HepG2 (cell line): ENCODE data around the gene SKP1. TPM values are rescaled to one million over a fixed set of nuclear protein-coding genes. Genes with fewer than 3 reads are reported as not detected.

ENCODE experiments used
- ATF6 ChIP-seq: sonication (generic); formaldehyde crosslinking; conservative IDR thresholded peaks from 2 replicates; pipeline ENCODE4 v1.4.0; 2020; ENCODE audit warnings: missing genetic modification reagents
- GZF1 ChIP-seq: sonication (generic); formaldehyde crosslinking; IDR thresholded peaks from 2 replicates; pipeline ENCODE4 v1.5.1; 2020; ENCODE audit warnings: mild to moderate bottlenecking, missing genetic modification reagents
- HMG20B ChIP-seq: conservative IDR thresholded peaks from 2 replicates; pipeline ENCODE4 v1.6.1; 2016; ENCODE audit warnings: missing genetic modification reagents, missing compliant biosample characterization
- KAT2B ChIP-seq: fragments of 150-350 bp; IDR thresholded peaks from 2 replicates; pipeline ENCODE4 v1.6.1; 2014; ENCODE audit warnings: low read depth, low read length, borderline replicate concordance
- KDM4B ChIP-seq: sonication (generic); formaldehyde crosslinking; IDR thresholded peaks from 2 replicates; pipeline ENCODE4 v1.4.0; 2020; ENCODE audit warnings: missing genetic modification reagents
- KDM6A ChIP-seq: IDR thresholded peaks from 2 replicates; pipeline ENCODE4 v1.6.1; 2016; ENCODE audit warnings: low read depth
- KLF16 ChIP-seq, 2 experiments: sonication (generic) in 1 of 2; formaldehyde crosslinking in 1 of 2; IDR thresholded peaks; 2 replicates each; pipeline versions ENCODE4 v1.6.1 to v1.8.0; 2016 to 2023; ENCODE audit warnings: missing genetic modification reagents in 2 of 2, missing compliant biosample characterization in 1 of 2
- PCBP2 ChIP-seq: fragments of 200-400 bp; formaldehyde crosslinking; optimal IDR thresholded peaks from 2 replicates; pipeline ENCODE3; 2018; ENCODE audit warnings: low read length, low read depth; ENCODE audit not compliant: poor library complexity, severe bottlenecking
- THAP7 ChIP-seq: sonication (generic); formaldehyde crosslinking; IDR thresholded peaks from 2 replicates; pipeline ENCODE4 v1.8.1; 2023; ENCODE audit warnings: mild to moderate bottlenecking, missing genetic modification reagents
- THRA ChIP-seq: sonication (generic); formaldehyde crosslinking; IDR thresholded peaks from 2 replicates; pipeline ENCODE4 v1.4.0; 2020; ENCODE audit warnings: missing genetic modification reagents, borderline replicate concordance
- TRAFD1 ChIP-seq: sonication (generic); formaldehyde crosslinking; IDR thresholded peaks from 2 replicates; pipeline ENCODE4 v1.5.1; 2020; ENCODE audit warnings: missing genetic modification reagents, mild to moderate bottlenecking, borderline replicate concordance
- ZNF414 ChIP-seq: sonication (generic); formaldehyde crosslinking; IDR thresholded peaks from 2 replicates; pipeline ENCODE4 v1.5.0; 2020; ENCODE audit warnings: missing genetic modification reagents
- ZNF563 ChIP-seq: sonication (generic); formaldehyde crosslinking; IDR thresholded peaks from 2 replicates; pipeline ENCODE4 v1.8.0; 2022; ENCODE audit warnings: mild to moderate bottlenecking, moderate library complexity, missing genetic modification reagents
- ZNF570 ChIP-seq: sonication (generic); formaldehyde crosslinking; IDR thresholded peaks from 2 replicates; pipeline ENCODE4 v1.4.0; 2020; ENCODE audit warnings: mild to moderate bottlenecking, missing genetic modification reagents, borderline replicate concordance
- ZNF737 ChIP-seq: sonication (generic); formaldehyde crosslinking; IDR thresholded peaks from 2 replicates; pipeline ENCODE4 v1.5.0; 2020; ENCODE audit warnings: missing genetic modification reagents, mild to moderate bottlenecking, borderline replicate concordance
- ZNF781 ChIP-seq: sonication (generic); formaldehyde crosslinking; IDR thresholded peaks from 2 replicates; pipeline ENCODE4 v1.5.1; 2020; ENCODE audit warnings: borderline replicate concordance, mild to moderate bottlenecking, missing genetic modification reagents; ENCODE audit errors: not compliant biosample characterization
- ZSCAN25 ChIP-seq: sonication (generic); formaldehyde crosslinking; IDR thresholded peaks from 2 replicates; pipeline ENCODE4 v1.8.0; 2022; ENCODE audit warnings: mild to moderate bottlenecking, missing genetic modification reagents
- polyA plus RNA-seq, 8 experiments: library from polyadenylated mRNA; depleted of rRNA in 3 of 8; stranded (reverse) in 7 of 8; unstranded in 1 of 8; fragments of >200 nt; fragmentation: Illumina TruSeq in 4 of 8; extraction: Trizol in 4 of 8; gene quantifications; 2 replicates each; pipeline versions ENCODE4 v1.2.1 to v1.2.3, GENCODE V29; 2011 to 2016; ENCODE audit warnings: low read depth in 4 of 8, missing spikeins in 1 of 8, mixed read lengths in 1 of 8; ENCODE audit not compliant: insufficient read depth in 1 of 8
- total RNA-seq, 5 experiments: library from RNA; depleted of rRNA; stranded (reverse); fragments of >200 nt; fragmentation: Illumina TruSeq; extraction: Trizol; gene quantifications; 2 replicates each; pipeline ENCODE4 v1.2.3, GENCODE V29; 2016; ENCODE audit warnings: low read depth in 1 of 5
- TF ChIP-seq, protein P1 (sequence below): sonication (generic); formaldehyde crosslinking; conservative IDR thresholded peaks from 2 replicates; pipeline ENCODE4 v1.8.0; 2022; ENCODE audit warnings: mild to moderate bottlenecking, moderate library complexity, missing genetic modification reagents

SKP1 gene
- total and polyA plus RNA-seq, 2 of the 13 experiments (the other 11 are each of a cell fraction or from before 2014, with no cell fraction given), result 134 to 340 TPM

DNA sequence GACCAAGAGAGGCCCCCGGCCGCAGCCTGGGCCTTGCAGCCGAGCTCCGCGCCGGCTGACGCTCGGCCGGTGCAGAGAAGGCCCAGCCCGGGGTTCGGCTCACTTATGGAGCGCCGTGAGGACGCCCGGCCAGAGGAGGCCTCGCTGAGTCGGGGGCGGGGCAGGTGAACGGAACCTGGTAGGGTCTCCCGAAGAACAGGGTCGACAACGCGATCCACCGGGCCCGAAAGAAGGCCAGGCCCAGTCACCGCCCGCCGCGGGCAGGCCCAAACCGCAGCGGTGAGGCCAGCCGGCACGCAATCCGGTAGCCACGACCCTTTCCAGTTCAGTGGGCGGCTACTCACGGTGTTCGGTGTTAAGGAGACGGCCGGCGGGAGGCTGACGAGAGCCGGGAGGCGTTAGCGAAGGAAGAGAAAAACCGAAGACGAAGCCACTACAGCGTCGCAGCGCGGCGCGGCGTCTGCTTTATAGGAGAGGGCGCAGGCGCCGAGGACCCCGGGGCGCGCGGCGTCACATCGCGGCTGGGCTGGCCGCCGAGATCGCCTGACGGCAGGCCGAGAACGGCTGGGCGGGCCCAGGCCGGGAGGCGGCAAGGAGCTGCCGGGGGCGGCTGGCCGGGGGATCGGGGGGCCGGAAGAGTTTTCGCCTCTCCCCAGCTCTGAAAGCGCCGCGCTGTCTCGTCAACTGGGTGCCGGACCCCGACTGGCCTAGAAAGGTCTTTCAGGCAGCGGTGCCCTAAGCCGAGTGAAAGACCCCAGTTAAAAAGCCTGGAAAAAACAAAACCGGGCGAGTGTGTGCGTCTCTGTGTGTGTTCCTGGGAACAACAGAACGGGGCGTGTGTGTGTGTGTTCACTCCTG, at the start of gene SKP1 (continued):
- TF ChIP-seq ZNF570 (CRISPR knock-in tag) (no peak), ZNF563 (CRISPR knock-in tag) (peak; percentile 85; the same call in 1 of the 2 replicates), TRAFD1 (CRISPR knock-in tag) (no peak), KAT2B (no peak), ZNF737 (0 out of 2 replicates have a peak, but pooled peaks have one; percentile 72), ZNF781 (CRISPR knock-in tag) (peak; percentile 92), ATF6 (CRISPR knock-in tag) (no peak), ZNF414 (peak; percentile 57; the same call in 1 of the 2 replicates), THAP7 (CRISPR knock-in tag) (no peak), GZF1 (CRISPR knock-in tag) (peak; percentile 82; the same call in 1 of the 2 replicates), ZSCAN25 (CRISPR knock-in tag) (0 out of 2 replicates have a peak, but pooled peaks have one; percentile 40), KDM6A (CRISPR knock-in tag) (no peak), THRA (CRISPR knock-in tag) (peak; percentile 62), KLF16 (CRISPR knock-in tag; IDR thresholded peaks at IDR 0.05) (peak in 1 of 2 experiments; percentile 90; a peak in 2 of 4 replicates), KDM4B (CRISPR knock-in tag) (peak; percentile 64; the same call in 1 of the 2 replicates), PCBP2 (no peak), HMG20B (CRISPR knock-in tag) (no peak)
- TF ChIP-seq, protein P1, sequence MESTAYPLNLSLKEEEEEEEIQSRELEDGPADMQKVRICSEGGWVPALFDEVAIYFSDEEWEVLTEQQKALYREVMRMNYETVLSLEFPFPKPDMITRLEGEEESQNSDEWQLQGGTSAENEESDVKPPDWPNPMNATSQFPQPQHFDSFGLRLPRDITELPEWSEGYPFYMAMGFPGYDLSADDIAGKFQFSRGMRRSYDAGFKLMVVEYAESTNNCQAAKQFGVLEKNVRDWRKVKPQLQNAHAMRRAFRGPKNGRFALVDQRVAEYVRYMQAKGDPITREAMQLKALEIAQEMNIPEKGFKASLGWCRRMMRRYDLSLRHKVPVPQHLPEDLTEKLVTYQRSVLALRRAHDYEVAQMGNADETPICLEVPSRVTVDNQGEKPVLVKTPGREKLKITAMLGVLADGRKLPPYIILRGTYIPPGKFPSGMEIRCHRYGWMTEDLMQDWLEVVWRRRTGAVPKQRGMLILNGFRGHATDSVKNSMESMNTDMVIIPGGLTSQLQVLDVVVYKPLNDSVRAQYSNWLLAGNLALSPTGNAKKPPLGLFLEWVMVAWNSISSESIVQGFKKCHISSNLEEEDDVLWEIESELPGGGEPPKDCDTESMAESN (CRISPR knock-in tag), result peak; percentile 96; the same call in 1 of the 2 replicates
